Chondrocyte (in vitro differentiated cells): ENCODE data around the gene ZNF700. TPM values are rescaled to one million over a fixed set of nuclear protein-coding genes. Genes with fewer than 3 reads are reported as not detected.

Experiments used
- total RNA-seq: library from RNA; stranded (reverse); gene quantifications from 3 replicates; pipeline ENCODE4 v1.2.1, GENCODE V29; 2021

ZNF700 gene
- total RNA-seq, 1 donor from 2014 or later = 5.5 TPM

Other genes starting within 250 kb of the ZNF700 start
- gene ZNF823, start 186.2 kb upstream of the ZNF700 start, total RNA-seq = 3.7 to 5.5 TPM (median 3.8 TPM) in 3 replicates
- 4.9 to 5.8 TPM (median 5.6 TPM) in 3 replicates for gene ZNF441, start 158.1 kb upstream of the ZNF700 start, total RNA-seq
- 3.6 to 7.1 TPM (median 4.2 TPM) in 3 replicates for gene ZNF491, start 126.6 kb upstream of the ZNF700 start, total RNA-seq
- 8.2 to 11.6 TPM (median 8.4 TPM) in 3 replicates for gene ZNF440, start 110.8 kb upstream of the ZNF700 start, total RNA-seq
- gene ZNF439, start 76.4 kb upstream of the ZNF700 start, total RNA-seq = 1.1 to 5.7 TPM (median 4.9 TPM) in 3 replicates
- 11.9 to 15.4 TPM (median 12.0 TPM) in 3 replicates for gene ZNF69, start 37.3 kb upstream of the ZNF700 start, total RNA-seq
- 1.1 to 3.5 TPM (median 2.7 TPM) in 3 replicates for gene ZNF763, start 39.9 kb downstream of the ZNF700 start, total RNA-seq
- 4.1 to 6.8 TPM (median 6.0 TPM) in 3 replicates for gene ZNF433, start 110.6 kb downstream of the ZNF700 start, total RNA-seq
- 0.26 to 0.32 TPM (median 0.31 TPM) in 3 replicates for gene ZNF878, start 127.9 kb downstream of the ZNF700 start, total RNA-seq
- gene ZNF844, start 139.6 kb downstream of the ZNF700 start, total RNA-seq = 7.1 to 7.9 TPM (median 7.6 TPM) in 3 replicates
- 2.0 to 3.8 TPM (median 3.1 TPM) in 3 replicates for gene ZNF20, start 215.2 kb downstream of the ZNF700 start, total RNA-seq
- 11.5 to 12.1 TPM (median 12.1 TPM) in 3 replicates for gene ZNF625, start 231.6 kb downstream of the ZNF700 start, total RNA-seq
- gene ZNF136, start 238.0 kb downstream of the ZNF700 start, total RNA-seq = 6.9 to 9.5 TPM (median 7.1 TPM) in 3 replicates